ENCODE measurements around the gene MVK. TPM values are rescaled to one million over a fixed set of nuclear protein-coding genes. Genes with fewer than 3 reads are reported as not detected.

The MVK gene
- total RNA-seq, 1 experiment from 2014 or later = 19.2 TPM

- Histone ChIP-seq H4K91ac (ENCODE audit: insufficient read length, low read depth, low read length) (no peak overlapping the region), H4K20me1 (ENCODE audit: control insufficient read depth, insufficient read depth, insufficient read length) (no peaks in the 10 kb centered on the region), H2AK5ac (ENCODE audit: insufficient read length, low read length) (no peak overlapping the region), H3K4me1 (ENCODE audit: insufficient read depth, low read length) (no peaks in the 10 kb centered on the region), H2BK20ac (ENCODE audit: low read depth, low read length, poor library complexity, severe bottlenecking) (no peak overlapping the region), H2BK12ac (ENCODE audit: insufficient read length, low read depth, low read length) (no peak overlapping the region), H3K9me3 (ENCODE audit: control insufficient read depth, low read depth, low read length) (no peaks in the 10 kb centered on the region), H3K23me2 (ENCODE audit: insufficient read length, low read depth, low read length, poor library complexity, severe bottlenecking) (no peaks in the 10 kb centered on the region), H2AFZ (ENCODE audit: low read length) (no peak overlapping the region), H2BK15ac (ENCODE audit: low read depth, low read length) (no peak overlapping the region), H2BK5ac (ENCODE audit: insufficient read length, low read length) (no peak overlapping the region), H3K23ac (ENCODE audit: insufficient read length, low read depth, low read length) (no peak overlapping the region), H3K9ac (ENCODE audit: extremely low read depth, insufficient read length, low read length) (no peak overlapping the region), H3K14ac (ENCODE audit: insufficient read depth, low read length) (no peak overlapping the region), H3K18ac (ENCODE audit: insufficient read length, low read depth, low read length) (no peak overlapping the region), H4K8ac (replicated peaks; ENCODE audit: insufficient read length, low read depth, low read length) (no peak overlapping the region), H3K27me3 (ENCODE audit: insufficient read depth, low read length) (no peaks in the 10 kb centered on the region), H3K56ac (ENCODE audit: insufficient read length, low read depth, low read length) (no peak overlapping the region), H3K79me2 (ENCODE audit: insufficient read depth, low read length) (no peaks in the 10 kb centered on the region), H3K4me2 (ENCODE audit: insufficient read depth, insufficient read length, low read length) (no peak overlapping the region), H3K79me1 (ENCODE audit: insufficient read depth, low read depth, low read length, poor library complexity, severe bottlenecking) (no peaks in the 10 kb centered on the region), H3K27ac (ENCODE audit: insufficient read length, low read depth, low read length) (no peak overlapping the region), H2BK120ac (ENCODE audit: low read depth, low read length, poor library complexity, severe bottlenecking) (no peak overlapping the region), H3T11ph (ENCODE audit: low read length) (no peak overlapping the region), H3K4ac (ENCODE audit: low read depth, low read length) (no peak overlapping the region), H4K5ac (ENCODE audit: insufficient read length, low read depth, low read length) (no peak overlapping the region)
- no peaks in the 10 kb centered on the region; a peak in 1 of 5 replicates for H3K9me3 Mint-ChIP-seq
- no peak for DNase-seq
- H3K36me3 Mint-ChIP-seq (ENCODE audit: insufficient read depth in 1 of 3, low read depth in 3 of 3) = peaks cover 4 to 44% (median 20%) of the 10 kb centered on the region in 3 experiments; a peak in 6 of 7 replicates
- H3K4me3 Mint-ChIP-seq = no peak overlapping the region
- TF ChIP-seq CTCF (conservative IDR thresholded peaks at IDR 0.05) = no peak
- WGBS (ENCODE audit: extremely low coverage, insufficient read length, low lambda C conversion rate) = no CpG with 5 or more reads among the region's 3 CpGs
- no peak overlapping the region; a peak in 1 of 7 replicates for H3K27ac Mint-ChIP-seq
- no peaks in the 10 kb centered on the region for H3K27me3 Mint-ChIP-seq (ENCODE audit: low read depth)
- peaks cover 5 to 6% of the 10 kb centered on the region in 2 experiments; a peak in 3 of 4 replicates for H3K4me1 Mint-ChIP-seq
Observed at GRCh38 chr12:109567967-109568366, 5.6 kb upstream of the MVK start.

Data from H9 (cell line).